ENCODE measurements around the gene TTF1.
A peak's percentile ranks its signal among the peaks of the same experiment; 100 is the strongest.

The TTF1 gene

DNA sequence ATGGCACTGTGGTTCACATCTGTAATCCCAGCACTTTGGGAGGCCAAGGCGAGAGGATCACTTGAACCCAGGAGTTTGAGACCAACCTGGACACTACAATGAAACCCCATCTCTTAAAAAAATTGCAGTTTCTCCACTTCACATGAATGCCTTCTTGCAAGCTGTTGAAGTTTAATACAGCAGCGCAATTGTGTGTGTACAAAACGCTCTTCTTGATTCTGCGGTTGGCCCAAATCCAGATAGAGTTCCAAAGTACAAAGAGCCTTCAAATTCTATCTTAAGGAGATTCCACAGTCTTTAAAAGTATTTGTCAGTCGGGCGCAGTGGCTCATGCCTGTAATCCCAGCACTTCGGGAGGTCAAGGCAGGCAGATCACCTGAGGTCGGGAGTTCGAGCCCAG is 42.6 kb downstream of the TTF1 start:
- DNase-seq (ENCODE audit: low read depth): no peak

DNA sequence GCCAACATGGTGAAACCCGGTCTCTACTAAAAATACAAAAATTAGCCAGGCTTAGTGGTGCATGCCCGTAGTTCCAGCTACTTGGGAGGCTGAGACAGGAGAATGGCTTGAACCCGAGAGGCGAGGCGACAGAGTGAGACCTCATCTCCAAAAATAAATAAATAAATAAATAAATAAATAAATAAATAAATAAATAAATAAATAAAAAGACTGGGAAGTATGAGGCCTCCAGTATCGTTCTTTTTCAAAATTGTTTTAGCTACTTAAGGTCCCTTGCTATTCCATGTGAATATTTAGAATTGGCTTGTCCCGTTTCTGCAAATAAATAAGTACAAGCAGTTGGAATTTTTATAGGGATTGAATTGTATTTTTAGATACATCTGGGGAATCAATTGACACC is 48.9 kb downstream of the TTF1 start:
- no peak for DNase-seq (ENCODE audit: low read depth)

DNA sequence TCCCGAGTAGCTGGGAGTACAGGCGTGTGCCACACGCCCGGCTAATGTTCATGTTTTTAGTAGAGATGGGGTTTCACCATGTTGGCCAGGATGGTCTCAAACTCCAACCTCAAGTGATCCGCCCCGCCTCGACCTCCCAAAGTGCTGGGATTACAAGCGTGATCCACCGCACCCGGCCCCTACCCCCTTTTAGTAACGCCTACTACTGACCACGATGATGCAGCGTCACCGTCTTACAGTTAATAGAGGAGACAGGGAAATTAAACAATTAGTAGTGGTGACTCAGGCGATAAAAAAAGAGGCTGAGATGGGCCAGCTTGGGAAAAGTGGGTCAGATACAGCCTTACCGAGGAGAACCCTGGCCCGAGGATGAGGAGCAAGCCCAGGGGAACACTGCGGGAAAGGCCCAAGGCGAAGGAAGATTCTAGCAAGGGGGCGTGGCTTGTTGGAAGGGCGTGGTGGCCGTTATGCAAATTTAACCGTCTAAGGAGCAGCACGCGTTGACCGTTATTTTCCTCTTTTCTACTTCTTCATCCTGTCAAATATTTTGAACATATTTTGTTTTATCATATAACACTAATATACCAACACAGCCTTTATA is 50.2 kb downstream of the TTF1 start:
- no peak for DNase-seq (ENCODE audit: low read depth)

GRCh38 chr9:132354637-132355355 is 51.8 kb downstream of the TTF1 start, which contains the start of gene SETX:
Gene SETX (minus strand): TSS chr9:132354986. CDS start chr9:132349428, 5,558 bp downstream.
- DNase-seq (ENCODE audit: low read depth): peak; percentile 92

DNA sequence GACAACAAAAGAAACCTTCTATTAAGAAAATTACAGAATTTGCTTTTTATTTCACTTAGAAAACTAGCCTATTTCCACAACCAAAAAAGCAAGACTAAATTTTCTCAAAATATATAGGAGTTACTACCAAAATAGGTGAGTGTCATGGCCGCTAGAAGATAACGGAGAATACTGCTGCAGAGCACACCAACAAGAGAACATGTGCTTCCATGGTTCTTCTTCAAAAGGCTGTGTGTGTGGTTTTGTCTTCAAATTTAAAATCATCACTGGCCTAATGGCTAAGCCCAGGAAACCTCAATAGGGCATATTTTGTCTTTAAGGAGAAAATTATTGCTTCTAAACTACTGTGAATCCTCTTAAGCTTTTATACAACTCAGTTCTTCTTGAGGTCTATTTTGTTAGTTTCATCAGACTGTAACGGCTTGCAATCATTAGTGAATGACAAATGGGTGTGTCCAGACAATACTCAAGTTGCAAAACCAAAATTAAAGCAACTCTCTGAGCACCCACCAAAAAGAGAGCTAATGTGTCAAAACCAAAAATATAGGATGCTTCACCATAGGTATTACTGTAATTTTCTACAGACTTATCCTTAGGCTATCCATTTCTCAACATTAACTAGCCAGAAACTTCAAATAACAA is 55.1 kb downstream of the TTF1 start:
- no peak for DNase-seq (ENCODE audit: low read depth)

- DNase-seq (ENCODE audit: low read depth): no peak
Observed at GRCh38 chr9:132350861-132351315, 55.8 kb downstream of the TTF1 start.

DNA sequence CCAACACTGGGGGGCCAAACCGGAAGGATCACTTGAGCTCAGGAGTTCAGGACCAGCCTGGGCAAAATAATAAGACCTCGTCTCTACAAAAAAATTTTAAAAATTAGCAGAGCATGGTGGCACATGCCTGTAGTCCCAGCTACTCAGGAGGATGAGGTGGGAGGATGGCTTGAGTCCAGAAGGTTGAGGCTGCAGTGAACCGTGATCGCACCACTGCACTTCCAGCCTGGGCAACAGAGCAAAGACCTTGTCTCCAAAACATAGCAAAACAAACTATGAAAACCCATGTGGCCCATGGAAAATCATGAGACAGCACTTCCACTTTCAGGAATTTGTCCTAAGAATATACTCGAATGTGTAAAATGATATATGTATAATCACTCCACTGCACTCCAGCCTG is 58.0 kb downstream of the TTF1 start:
- DNase-seq (ENCODE audit: low read depth): no peak

- no peak for DNase-seq (ENCODE audit: low read depth)
Observed at GRCh38 chr9:132346177-132346576, 60.5 kb downstream of the TTF1 start.

DNA sequence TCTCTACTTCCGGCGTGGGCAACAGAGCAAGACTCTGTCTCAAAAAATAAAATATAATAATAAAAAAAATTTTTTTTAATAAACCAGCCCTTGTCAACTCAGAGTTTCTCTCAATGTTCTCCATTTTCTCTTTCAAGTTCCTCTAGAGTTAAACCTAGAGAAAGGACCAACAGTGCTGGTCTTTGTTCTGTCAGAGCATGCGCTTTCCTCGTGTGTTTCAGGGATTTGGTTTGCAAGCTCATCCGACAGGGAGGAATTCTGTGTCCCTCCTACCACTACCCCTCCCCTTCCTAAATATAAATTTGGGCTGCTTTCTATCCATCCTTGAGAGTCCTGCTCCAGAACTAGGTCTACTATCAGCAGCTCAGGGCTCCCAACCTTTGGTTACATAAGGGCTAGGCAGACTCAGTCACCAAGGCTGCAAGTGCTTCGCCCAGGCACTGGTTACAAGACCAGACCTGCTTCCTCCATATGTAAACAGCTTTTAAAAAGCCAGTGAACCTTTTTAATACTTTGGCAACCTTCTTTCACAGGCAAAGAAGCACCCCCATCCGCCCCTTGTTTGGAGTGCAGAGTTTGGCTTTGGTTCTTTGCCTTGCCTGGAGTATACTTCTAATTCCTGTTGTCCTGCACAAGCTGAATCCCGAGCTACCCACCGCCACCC is 65.3 kb downstream of the TTF1 start:
- DNase-seq (ENCODE audit: low read depth): no peak

- DNase-seq (ENCODE audit: low read depth): no peak
Observed at GRCh38 chr9:132334364-132334763, 72.3 kb downstream of the TTF1 start.

DNA sequence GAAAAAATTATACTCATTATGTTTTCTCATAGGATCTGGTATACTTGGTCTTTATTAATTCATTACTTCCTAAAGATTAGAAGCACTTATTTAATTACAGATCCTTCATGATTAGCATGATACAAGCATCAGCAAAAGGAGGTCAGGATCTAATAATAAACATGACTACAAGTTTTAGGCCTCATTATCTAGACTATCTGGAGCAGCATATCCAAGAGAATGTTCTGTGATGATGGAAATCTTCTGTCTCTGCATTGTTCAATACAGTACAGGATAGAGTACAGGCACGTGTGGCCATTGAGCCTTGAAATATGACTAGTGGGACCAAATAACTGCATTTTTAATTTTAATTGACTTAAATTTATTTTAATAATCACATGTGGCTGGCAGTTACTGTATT is 73.1 kb downstream of the TTF1 start:
- DNase-seq (ENCODE audit: low read depth): no peak

- DNase-seq (ENCODE audit: low read depth): no peak
Observed at GRCh38 chr9:132328580-132328979, 78.1 kb downstream of the TTF1 start.

- no peak for DNase-seq (ENCODE audit: low read depth)
Observed at GRCh38 chr9:132327537-132327936, 79.1 kb downstream of the TTF1 start.

Data from T-helper 22 cell (primary cell).